Endothelial cell of umbilical vein (primary cell): ENCODE results near the gene CA4. TPM values are rescaled to one million over a fixed set of nuclear protein-coding genes. Genes with fewer than 3 reads are reported as not detected.

ENCODE experiments used
- BruUV-seq: library from RNA; stranded (reverse); fragments of 400-500 nt; replicated peaks from 2 replicates; lab custom pipeline; 2021; lab: Mats Ljungman, UMichigan
- CTCF ChIA-PET: fragments of 300-600, 350-600 bp; sonication (Branson Sonifier 250); formaldehyde crosslinking; loops from one replicate; lab custom pipeline; 2021; ENCODE audit warnings: antibody characterized with exemption, inconsistent platforms; lab: Charles Lee
- POLR2A ChIA-PET: fragments of 300-600, 350-600 bp; sonication (Branson Sonifier 250); formaldehyde crosslinking; loops from one replicate; lab custom pipeline; 2021; ENCODE audit warnings: antibody characterized with exemption, inconsistent platforms; lab: Charles Lee
- DNase-seq: peaks from one replicate; pipeline ENCODE4 v3.0.0-alpha.2; 2011; ENCODE audit warnings: low read depth, low spot score
- FAIRE-seq: peaks from 2 replicates; lab custom pipeline; 2011; peaks lifted over from hg19 to GRCh38; lab: Jason Lieb, UNC
- H2AFZ ChIP-seq: 2 replicates; pipeline ENCODE4 v1.6.0; 2012; ENCODE audit warnings: low read depth, low read length, control low read depth, inconsistent platforms
- H3K27ac ChIP-seq: 2 replicates; pipeline ENCODE4 v1.5.1; 2011; ENCODE audit warnings: low read depth, mild to moderate bottlenecking, control low read depth, low read length, moderate library complexity; ENCODE audit not compliant: insufficient read depth
- H3K27me3 ChIP-seq, 2 experiments: 2 replicates each; pipeline versions ENCODE4 v1.6.0 to v1.6.1; 2011; ENCODE audit warnings: low read length in 2 of 2, mixed read lengths in 1 of 2; ENCODE audit not compliant: control insufficient read depth in 2 of 2, insufficient read depth in 2 of 2
- H3K36me3 ChIP-seq, 2 experiments: 2 replicates in 1 of 2; 3 replicates in 1 of 2; pipeline ENCODE4 v1.5.1; 2011; ENCODE audit warnings: low read length in 2 of 2, mild to moderate bottlenecking in 1 of 2, moderate library complexity in 1 of 2; ENCODE audit not compliant: control insufficient read depth in 2 of 2, insufficient read depth in 2 of 2; ENCODE audit errors: extremely low read depth in 1 of 2
- H3K4me1 ChIP-seq: 3 replicates; pipeline ENCODE4 v1.5.1; 2011; ENCODE audit warnings: mild to moderate bottlenecking, low read length; ENCODE audit not compliant: control insufficient read depth, insufficient read depth; ENCODE audit errors: extremely low read depth
- H3K4me2 ChIP-seq: 2 replicates; pipeline ENCODE4 v1.6.1; 2011; ENCODE audit warnings: low read length, control low read depth, mixed read lengths; ENCODE audit not compliant: insufficient read depth
- H3K4me3 ChIP-seq, 3 experiments: fragments of 200-600 bp in 1 of 3; sonication (generic), shearing (Covaris generic) in 1 of 3; replicated peaks in 1 of 3; 2 replicates each; pipeline ENCODE4 v1.5.1; 2011 to 2016; ENCODE audit warnings: control low read depth in 3 of 3, low read length in 3 of 3, mild to moderate bottlenecking in 2 of 3, inconsistent platforms in 1 of 3, low read depth in 1 of 3, moderate library complexity in 1 of 3; ENCODE audit not compliant: insufficient read depth in 1 of 3
- H3K79me2 ChIP-seq: 2 replicates; pipeline ENCODE4 v1.6.0; 2012; ENCODE audit warnings: low read length, inconsistent platforms; ENCODE audit not compliant: control insufficient read depth, insufficient read depth
- H3K9ac ChIP-seq: replicated peaks from 2 replicates; pipeline ENCODE3; 2011; ENCODE audit warnings: low read length, control low read depth; ENCODE audit not compliant: insufficient read depth; ENCODE audit errors: extremely low read depth
- H3K9me1 ChIP-seq: replicated peaks from 3 replicates; pipeline ENCODE4 v1.6.0; 2011; ENCODE audit warnings: mild to moderate bottlenecking, low read length; ENCODE audit not compliant: control insufficient read depth, insufficient read depth; ENCODE audit errors: extremely low read depth
- H3K9me3 ChIP-seq: replicated peaks from 2 replicates; pipeline ENCODE4 v1.5.1; 2012; ENCODE audit warnings: low read length, inconsistent platforms; ENCODE audit not compliant: control insufficient read depth, insufficient read depth
- H4K20me1 ChIP-seq: replicated peaks from 2 replicates; pipeline ENCODE3; 2011; ENCODE audit warnings: mild to moderate bottlenecking, low read length; ENCODE audit not compliant: control insufficient read depth, insufficient read depth; ENCODE audit errors: extremely low read depth
- EZH2 ChIP-seq: IDR thresholded peaks from 2 replicates; pipeline ENCODE4 v1.6.1; 2012; ENCODE audit warnings: borderline replicate concordance, low read depth, mild to moderate bottlenecking, moderate library complexity, low read length, inconsistent platforms; ENCODE audit not compliant: severe bottlenecking
- FOS ChIP-seq: IDR thresholded peaks from 2 replicates; pipeline ENCODE4 v1.6.1; 2011; ENCODE audit warnings: mild to moderate bottlenecking, low read length, moderate library complexity, borderline replicate concordance; ENCODE audit not compliant: insufficient read depth
- GATA2 ChIP-seq: IDR thresholded peaks from 2 replicates; pipeline ENCODE4 v1.7.0; 2011; ENCODE audit warnings: low read depth, mild to moderate bottlenecking, moderate library complexity, mixed read lengths, low read length; ENCODE audit not compliant: insufficient read length, insufficient read depth
- JUN ChIP-seq: IDR thresholded peaks from 2 replicates; pipeline ENCODE4 v1.6.1; 2011; ENCODE audit warnings: borderline replicate concordance, low read depth; ENCODE audit not compliant: insufficient read length, insufficient read depth
- MAX ChIP-seq: IDR thresholded peaks from 2 replicates; pipeline ENCODE4 v1.6.1; 2011; ENCODE audit not compliant: insufficient read depth, insufficient read length
- MYC ChIP-seq: IDR thresholded peaks from one replicate; pipeline ENCODE4 v1.6.1; 2011; ENCODE audit warnings: mild to moderate bottlenecking, low read depth, low read length
- POLR2A ChIP-seq: IDR thresholded peaks from 2 replicates; pipeline ENCODE4 v1.6.1; 2012; ENCODE audit warnings: low read depth, mild to moderate bottlenecking, control low read depth, low read length
- POLR2AphosphoS5 ChIP-seq: IDR thresholded peaks from 2 replicates; pipeline ENCODE4 v1.6.1; 2012; ENCODE audit warnings: low read depth, mild to moderate bottlenecking, control low read depth, low read length, moderate library complexity; ENCODE audit not compliant: insufficient read depth
- dilution Hi-C: fragments of 300-500 bp; cut with MboI; formaldehyde crosslinking; loops from one replicate; pipeline ENCODE4 v1.15.0; 2019; ENCODE audit warnings: low sequenced_read_pairs; ENCODE audit not compliant: extremely low pct_ligation_motif_present
- intact Hi-C: fragments of 100-400 bp; cut with micrococcal nuclease; formaldehyde crosslinking; loops from one replicate; pipeline ENCODE4 v1.10.0; 2022
- polyA plus RNA-seq, 4 experiments: library from polyadenylated mRNA; depleted of rRNA in 3 of 4; stranded (reverse) in 3 of 4; unstranded in 1 of 4; fragments of >200 nt; gene quantifications; 2 replicates each; pipeline versions ENCODE4 v1.2.1 to v1.2.3, GENCODE V29; 2011 to 2012; ENCODE audit warnings: missing spikeins in 1 of 4
- total RNA-seq: library from RNA; stranded (reverse); gene quantifications from 2 replicates; pipeline ENCODE4 v1.2.3, GENCODE V29; 2021
- TF ChIP-seq, protein P1 (sequence below), 2 donors: IDR thresholded peaks; 1 replicate in 1 of 2; 2 replicates in 1 of 2; pipeline ENCODE4 v1.5.1; 2011; ENCODE audit warnings: low read length in 2 of 2, mild to moderate bottlenecking in 2 of 2, moderate library complexity in 2 of 2, control low read depth in 1 of 2, inconsistent platforms in 1 of 2, low read depth in 1 of 2; ENCODE audit not compliant: insufficient read depth in 1 of 2; ENCODE audit errors: extremely low read depth in 1 of 2

The CA4 gene
- total and polyA plus RNA-seq, 2 donors (not counting 3 experiments of a cell fraction or from before 2014, with no cell fraction given), result 0.17 to 0.29 TPM

GRCh38 chr17:60164697-60165096 is 14.9 kb downstream of the CA4 start:
- no peaks in the 10 kb centered on the region for H3K9me1 ChIP-seq
- H2AFZ ChIP-seq, result no peak overlapping the region
- H4K20me1 ChIP-seq, result no peaks in the 10 kb centered on the region
- H3K4me1 ChIP-seq, result peaks cover 10% of the 10 kb centered on the region
- no peaks in the 10 kb centered on the region for H3K36me3 ChIP-seq
- H3K27ac ChIP-seq, result no peak overlapping the region
- H3K79me2 ChIP-seq, result no peaks in the 10 kb centered on the region
- no peak overlapping the region for H3K9ac ChIP-seq
- no peaks in the 10 kb centered on the region for H3K9me3 ChIP-seq
- H3K4me2 ChIP-seq, result no peak overlapping the region
- FAIRE-seq (no peak), DNase-seq (no peak)
- dilution Hi-C loops, result no loop called here
- CTCF ChIA-PET, result no interaction called here
- POLR2A ChIA-PET, result no interaction called here
- intact Hi-C loops, result no loop called here
- no peak overlapping the region for H3K4me3 ChIP-seq
- TF ChIP-seq POLR2A (no peak), MAX (no peak), GATA2 (no peak), POLR2AphosphoS5 (no peak), EZH2 (no peak), FOS (no peak), JUN (no peak), MYC (no peak)
- TF ChIP-seq, protein P1, sequence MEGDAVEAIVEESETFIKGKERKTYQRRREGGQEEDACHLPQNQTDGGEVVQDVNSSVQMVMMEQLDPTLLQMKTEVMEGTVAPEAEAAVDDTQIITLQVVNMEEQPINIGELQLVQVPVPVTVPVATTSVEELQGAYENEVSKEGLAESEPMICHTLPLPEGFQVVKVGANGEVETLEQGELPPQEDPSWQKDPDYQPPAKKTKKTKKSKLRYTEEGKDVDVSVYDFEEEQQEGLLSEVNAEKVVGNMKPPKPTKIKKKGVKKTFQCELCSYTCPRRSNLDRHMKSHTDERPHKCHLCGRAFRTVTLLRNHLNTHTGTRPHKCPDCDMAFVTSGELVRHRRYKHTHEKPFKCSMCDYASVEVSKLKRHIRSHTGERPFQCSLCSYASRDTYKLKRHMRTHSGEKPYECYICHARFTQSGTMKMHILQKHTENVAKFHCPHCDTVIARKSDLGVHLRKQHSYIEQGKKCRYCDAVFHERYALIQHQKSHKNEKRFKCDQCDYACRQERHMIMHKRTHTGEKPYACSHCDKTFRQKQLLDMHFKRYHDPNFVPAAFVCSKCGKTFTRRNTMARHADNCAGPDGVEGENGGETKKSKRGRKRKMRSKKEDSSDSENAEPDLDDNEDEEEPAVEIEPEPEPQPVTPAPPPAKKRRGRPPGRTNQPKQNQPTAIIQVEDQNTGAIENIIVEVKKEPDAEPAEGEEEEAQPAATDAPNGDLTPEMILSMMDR (IDR thresholded peaks at IDR 0.05; ENCODE audit: extremely low read depth in 1 of 2, insufficient read depth in 1 of 2, low read depth in 1 of 2, low read length in 2 of 2), result no peak
- H3K27me3 ChIP-seq, result no peaks in the 10 kb centered on the region
- BruUV-seq, result no TSS peak
